Stimulated activated CD4-positive, alpha-beta T cell treated with anti-CD3 and anti-CD28 coated beads, TNF-alpha, amount 100 ng/mL, for 48 hours (primary cell): Measurements from ENCODE around the gene CEP170B.
"Not testable (repeated sequence)": the region's sequence is repeated elsewhere in the genome, so short reads cannot be mapped to it uniquely, and the experiment has no call there.

ENCODE experiments used
- DNase-seq, 3 donors: peaks; one replicate each; pipeline ENCODE4 v3.0.0-alpha.2; 2020; ENCODE audit warnings: low read depth in 3 of 3

Gene CEP170B

DNA sequence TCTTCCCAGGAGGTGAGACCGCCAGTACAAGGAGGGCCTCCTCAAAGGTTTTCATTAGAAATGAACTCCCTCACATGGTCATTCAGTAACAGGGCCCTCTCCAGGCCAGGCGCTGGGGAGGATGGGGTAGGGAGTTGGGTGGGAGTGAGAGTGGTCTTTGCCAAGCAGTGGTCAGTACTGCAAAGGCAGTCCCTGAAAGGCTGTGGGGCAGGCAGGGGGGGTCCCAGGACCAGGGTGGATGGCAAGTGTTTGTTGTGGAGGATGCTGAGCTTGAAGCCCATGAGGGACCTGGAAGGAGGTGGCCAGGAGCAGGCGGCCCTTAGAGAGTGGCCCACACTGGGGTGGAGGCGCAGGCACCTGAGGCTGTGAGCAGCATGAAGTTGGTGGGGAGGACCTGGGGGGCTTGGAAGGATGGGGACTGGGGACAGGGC lies 26.1 kb downstream of the CEP170B start:
- DNase-seq = no peak

DNA sequence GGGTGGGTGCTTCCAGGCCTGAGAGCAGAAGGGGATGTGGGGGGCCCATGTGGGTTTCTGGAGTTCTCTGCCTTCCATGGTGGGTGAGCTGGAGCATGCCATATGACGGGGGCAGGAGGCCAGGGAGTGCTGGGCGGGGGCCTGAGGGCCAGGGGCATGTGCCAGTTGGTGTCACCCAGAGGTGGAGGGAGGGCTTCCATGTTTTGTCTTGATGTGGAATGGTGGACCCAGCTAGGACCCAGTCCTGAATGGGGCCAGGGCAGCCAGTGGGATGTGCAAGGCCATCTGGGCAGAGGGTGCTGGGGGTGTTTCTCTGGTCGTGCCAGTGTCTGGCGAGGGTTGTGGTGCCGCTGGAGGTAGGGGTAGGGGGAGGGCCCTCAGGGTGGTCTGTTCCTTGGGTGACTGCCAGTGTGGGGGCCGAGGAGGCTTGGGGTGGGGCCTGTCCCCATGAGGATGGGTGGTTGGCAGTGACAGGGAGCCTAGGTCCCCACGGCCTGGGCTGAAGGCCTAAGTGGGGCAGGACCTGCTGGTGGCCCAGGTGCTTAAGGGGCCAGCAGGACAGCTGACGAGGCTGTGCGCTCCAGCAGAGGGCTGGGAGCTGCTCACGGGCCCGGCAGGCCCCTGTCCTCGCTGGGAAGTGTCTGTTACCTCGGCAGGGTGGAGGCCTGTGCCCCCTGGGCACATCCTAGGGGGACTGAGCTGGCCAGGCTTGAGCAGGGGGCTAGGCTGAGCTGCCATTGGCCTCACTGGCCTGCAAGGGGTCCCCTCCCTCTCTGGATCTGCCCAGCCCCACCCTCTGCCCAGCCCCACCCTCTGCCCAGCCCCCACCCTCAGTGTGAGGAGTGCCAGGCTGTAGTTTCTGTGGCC lies 26.8 kb downstream of the CEP170B start:
- no peak for DNase-seq

DNA sequence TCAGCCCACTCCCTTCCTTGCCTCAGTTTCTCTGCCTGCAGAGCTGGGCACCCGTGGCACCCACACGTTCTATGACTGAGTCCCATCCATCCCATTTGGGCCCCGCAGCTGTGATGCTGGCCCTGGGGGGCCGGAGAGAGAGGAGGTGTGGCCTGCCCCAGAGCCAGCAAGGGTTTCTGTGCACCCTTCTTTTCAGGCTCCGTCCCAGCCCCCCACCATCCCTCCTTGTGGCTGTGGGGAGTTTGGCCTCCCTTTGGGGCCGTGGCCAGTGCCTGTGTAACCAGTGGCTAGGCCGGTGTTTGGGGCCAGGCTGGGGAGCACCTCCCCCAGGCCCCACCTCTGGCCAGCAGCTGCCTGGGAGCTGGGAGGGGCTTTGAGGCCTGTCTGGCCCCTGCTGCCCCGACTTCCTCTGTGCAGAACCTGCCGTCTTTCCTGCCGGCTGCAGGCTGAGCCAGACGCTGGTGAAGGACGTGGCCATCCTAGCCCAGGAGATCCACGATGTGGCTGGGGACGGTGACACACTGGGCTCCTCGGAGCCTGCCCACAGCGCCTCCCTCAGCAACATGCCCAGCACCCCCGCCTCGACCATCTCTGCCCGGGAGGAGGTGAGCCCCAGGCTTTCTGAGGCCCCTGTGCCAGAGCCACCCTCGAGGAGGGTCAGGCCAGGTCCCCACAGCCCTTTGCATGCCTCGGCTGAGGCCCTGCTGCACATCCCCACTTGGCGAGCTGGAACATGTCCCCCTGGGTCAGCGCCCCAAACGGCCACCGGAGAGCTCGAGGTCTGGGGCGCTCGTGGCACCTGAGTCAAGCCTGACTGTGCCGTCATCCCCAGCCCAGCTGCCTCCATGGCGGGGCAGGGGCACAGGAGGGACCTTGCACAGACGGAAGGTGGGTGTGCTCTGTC lies 27.7 kb downstream of the CEP170B start:
- DNase-seq = no peak

DNA sequence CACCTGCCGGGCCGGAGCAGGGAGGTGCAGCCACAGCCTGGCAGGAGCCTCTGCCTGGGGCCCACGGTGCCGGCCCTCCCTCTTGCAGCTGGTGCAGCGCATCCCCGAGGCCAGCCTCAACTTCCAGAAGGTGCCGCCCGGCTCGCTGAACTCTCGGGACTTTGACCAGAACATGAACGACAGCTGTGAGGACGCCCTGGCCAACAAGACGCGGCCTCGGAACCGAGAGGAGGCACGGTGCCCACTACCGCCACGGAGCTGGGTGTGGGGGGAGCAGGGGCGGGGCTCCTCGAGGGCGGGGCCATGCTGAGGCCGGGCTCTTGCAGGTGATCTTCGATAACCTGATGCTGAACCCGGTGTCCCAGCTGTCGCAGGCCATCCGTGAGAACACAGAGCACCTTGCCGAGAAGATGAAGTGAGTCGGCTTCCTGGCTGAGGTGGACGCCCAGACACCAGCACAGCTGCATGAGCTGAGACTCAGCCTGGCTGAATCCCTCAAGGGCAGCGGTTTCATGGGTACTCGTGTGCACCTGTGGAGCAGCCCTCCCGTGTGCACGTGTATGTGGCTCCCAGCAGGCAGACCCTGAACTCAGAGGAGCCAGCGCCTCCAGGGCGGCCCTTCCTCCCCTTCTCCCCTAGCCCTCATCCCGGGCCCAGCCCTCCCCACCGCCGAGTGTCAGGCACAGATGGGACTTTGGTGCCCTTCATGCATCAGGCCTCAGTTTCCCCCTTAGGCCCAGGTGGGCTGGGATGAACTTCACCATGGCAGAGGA lies 28.6 kb downstream of the CEP170B start:
- no peak for DNase-seq

DNA sequence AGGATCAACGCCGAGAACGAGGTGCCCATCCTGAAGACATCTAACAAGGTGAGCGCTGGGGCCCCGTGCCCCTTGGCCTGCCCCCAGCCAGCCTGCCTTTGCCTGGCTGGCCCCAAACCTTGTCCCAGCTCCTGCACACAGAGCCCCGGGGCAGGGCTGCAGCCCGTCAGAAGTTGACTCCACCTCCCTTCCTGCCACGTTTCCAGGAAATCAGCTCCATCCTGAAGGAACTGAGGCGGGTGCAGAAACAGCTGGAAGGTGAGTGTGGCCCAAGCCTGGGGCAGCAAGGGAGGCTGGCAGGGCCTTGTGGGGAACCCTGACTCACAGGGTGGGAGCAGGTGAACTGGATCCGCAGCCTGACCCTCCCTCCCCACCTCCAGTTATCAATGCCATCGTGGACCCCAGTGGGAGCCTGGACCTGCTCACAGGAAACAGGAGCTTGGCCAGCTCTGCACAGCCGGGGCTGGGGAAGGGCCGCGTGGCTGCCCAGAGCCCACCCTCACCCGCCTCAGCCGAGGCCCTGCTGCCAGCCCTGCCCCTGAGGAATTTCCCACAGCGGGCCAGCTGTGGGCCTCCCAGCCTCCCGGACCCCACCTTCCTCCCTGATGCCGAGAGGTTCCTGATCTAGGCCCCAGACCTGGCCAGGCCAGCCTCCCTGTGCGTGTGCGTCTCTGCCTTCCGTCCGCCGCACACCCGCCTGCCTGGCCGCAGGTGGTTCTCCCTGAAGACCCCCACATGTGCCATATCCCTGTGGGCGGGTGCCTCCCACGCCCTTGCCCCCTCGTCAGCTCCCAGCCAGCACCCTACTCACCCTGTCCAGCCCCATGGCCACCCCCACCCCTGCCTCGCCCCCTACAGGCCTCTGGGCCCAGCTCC lies 29.5 kb downstream of the CEP170B start:
- no peak for DNase-seq

DNA sequence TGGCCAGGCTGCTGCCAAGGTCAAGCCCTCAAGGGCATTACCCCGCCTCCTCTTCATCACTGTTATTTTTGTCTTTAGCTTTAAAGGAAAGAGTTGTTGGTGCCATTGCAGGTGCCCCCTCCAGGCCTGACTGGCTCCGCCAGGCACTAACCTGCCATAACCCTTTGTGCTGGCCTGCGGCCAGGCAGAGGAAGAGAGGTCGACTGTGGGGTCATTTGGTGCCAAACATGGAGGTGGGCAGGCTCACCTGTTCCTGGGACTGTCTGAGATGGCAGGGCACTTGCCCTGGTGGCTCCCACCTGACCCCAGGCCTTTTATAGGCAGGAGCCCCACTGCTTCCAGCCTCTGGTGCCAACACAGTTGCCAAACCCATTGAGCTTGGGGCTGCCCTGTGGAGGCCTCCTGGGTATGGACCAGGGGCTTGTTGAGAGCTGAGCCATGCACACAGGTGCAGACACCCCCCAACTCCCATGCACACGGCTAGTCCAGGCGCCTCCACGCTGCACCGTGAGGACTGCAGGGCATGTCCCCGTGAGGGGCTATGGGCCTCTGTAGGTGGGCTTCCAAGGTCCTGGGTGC lies 30.2 kb downstream of the CEP170B start:
- no peak for DNase-seq

DNA sequence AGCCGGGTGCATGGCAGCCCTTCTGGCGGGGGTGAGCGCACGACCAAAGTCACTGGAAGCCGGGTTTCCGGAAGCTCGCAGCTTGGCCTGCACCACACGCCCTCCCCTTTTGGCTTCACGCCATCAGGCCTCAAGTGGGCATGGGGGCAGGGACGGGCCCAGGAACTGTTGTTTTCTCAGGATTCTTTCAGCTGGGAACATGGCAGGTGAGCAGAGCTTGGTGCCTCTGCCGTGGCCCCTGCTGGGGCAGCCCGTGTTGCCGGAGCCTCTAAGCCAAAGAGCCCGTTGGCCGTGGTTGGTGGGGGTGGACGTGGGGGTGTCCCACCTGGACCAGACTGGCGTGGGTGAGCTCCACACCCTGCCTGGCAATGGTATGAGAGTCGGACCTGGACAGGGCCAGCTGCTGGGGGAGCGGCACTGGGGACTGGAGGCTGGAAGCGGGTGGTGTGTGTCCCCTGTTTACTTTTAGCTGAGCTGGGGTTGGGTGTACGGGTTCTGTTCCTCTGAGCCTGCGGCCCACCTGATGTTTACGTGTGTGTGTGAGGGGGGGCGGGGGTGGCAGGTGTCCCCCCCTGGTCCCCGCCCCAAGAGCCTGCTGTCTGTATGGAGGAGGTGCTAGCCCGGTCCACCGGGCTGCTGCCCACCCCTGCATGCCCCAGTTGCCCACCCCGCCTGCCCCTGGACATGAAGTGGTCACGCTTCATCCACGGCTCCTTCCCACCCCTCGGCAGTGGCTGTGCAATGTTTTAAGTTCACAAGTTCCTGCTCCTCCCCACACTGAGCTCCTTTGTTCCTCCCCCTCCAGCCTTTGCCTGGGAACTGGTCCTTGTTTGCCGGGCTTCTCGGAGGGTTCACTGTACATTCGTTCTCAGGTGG lies 31.0 kb downstream of the CEP170B start:
- DNase-seq = no peak

DNA sequence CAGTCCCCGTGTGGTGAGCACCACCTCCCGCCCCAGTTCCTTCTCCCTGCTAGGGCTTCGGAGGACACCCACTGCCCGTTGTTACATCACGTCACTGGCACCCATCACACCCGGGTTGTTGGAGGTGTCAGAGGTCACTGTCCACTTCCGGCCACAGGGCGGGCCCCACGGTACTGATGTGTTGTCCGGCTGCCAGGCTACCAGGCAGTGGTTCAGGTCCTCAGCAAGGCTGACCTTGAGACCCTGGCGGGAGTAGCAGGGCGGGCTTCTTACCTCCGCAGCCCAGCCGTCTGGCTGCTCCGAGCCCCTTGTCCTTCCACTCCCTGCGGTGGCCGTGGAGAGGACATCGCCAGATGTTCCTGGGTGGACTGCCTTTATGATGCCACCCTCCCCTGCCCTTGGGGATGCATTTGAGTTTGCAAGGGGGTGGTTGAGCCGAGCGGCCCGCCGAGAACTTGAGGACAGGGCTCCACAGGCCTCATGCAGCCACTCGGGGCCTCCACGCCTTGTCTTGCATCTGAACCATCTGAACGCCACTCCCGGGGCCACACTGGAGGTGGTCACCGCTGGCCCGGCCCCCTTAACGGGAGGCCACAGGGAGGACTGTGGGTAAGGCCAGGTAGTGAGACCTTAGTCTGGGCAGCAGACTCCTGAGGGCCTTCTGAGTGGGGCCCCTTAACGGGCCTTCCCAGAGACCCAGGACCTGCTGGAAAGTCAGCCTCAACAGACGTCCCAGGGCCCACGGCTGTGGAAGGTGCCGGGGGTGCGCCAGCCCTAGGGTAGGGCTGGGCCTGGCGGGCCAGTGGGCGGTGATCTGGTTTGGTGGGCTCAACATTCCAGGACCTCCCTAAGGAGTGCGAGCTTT lies 32.5 kb downstream of the CEP170B start:
- DNase-seq = no peak

DNA sequence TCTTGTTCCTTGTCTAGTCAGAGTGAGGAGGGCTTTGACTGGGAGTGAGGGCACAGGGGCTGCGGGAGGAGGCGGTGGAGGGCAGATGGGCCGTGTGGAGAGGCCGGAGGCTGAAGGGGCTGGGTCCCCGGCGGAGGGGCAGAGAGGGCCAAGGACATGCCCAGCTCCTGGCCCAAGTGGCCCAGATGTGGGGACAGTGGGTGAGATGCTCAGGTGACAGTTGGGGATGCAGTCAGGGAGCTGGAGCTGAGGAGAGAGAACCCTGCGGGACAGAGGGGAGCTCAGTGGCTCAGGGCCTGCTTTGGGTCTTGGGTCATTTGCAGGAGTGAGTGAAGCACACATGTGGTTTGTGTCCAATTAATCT lies 33.1 kb downstream of the CEP170B start:
- no peak for DNase-seq

DNA sequence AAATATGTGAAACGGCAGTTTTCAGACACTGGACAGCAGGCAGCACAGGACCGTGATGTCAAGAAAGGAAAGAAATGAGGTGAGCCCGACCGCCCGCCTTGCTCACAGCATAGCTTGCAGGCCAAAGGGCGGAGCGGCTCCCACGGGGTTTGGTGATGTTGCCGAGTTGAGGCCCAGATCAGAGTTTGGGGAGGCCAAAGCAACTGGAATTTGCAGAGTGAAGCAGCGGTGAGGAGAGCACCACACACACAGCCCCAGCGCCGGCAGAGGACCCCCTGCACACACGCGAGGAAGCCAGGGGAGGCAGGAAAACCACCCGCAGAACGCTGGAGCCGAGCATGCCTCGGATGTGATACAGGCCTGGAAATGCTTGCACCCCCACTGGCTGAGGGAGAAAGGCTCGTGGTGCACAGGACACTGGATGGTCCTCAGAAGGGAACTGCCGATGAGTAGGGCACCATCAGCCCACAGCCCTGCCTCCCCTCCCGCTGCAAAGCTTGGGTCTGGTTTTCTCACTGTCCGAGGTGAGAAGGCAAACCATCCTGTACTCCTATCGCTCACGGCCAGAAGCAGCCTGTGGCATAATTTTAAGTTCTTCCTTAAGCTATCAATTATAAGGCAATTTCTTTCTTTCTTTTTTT lies 33.9 kb downstream of the CEP170B start:
- DNase-seq = no peak

DNA sequence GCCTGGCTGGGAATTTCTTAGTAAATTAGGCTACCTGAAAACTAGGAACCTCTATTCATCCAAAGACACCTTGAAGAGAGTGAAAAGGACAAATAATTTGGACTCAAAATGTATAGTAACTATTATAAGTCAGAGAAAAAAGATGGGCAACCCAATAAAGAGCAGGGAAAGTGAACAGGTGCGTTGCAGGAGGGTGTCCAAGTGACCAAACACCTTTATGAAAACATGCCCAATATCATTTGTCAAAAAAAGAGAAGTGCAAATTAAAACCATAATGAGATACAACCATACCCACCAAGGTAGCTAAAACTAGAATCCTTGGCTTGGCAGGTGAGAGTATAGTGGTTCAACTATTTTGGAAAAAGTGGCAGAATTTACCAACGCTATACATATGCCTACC lies 34.7 kb downstream of the CEP170B start:
- no peak for DNase-seq

DNA sequence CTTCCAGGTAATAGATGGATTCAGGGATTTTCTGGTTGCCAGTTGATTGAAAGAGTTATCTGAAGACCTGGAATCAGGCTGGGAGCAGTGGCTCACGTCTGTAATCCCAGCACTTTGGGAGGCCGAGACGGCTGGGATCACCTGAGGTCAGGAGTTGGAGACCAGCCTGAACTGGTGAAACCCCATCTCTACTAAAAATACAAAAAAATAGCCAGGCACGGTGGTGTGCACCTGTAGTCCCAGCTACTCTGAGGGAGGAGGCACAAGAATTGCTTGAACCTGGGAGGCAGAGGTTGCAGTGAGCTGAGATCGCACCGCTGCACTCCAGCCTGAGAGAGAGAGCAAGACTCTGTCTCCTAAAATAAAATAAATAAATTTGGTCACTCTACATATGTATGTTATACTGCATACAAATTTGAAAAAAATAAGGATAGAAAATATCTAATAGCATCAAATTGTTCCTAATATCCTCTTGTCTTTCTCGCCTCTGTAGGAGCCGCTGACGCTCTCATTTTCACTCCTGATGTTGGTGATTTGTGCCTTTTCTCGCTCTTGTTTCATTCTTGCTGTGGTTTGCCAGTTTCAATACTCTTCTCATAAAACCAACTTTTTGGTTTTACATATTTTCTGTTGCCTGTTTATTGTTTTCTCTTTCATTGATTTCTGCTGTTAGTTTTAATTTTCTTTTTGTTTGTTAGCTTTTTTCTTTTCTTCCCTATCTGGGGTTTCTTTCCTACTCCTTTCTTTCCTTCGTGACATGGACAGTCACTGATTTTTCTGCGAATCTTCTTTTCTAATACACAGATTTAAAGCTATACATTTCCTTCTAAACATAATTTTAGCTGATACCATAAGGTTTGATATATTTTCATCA lies 35.8 kb downstream of the CEP170B start:
- no peak for DNase-seq

DNA sequence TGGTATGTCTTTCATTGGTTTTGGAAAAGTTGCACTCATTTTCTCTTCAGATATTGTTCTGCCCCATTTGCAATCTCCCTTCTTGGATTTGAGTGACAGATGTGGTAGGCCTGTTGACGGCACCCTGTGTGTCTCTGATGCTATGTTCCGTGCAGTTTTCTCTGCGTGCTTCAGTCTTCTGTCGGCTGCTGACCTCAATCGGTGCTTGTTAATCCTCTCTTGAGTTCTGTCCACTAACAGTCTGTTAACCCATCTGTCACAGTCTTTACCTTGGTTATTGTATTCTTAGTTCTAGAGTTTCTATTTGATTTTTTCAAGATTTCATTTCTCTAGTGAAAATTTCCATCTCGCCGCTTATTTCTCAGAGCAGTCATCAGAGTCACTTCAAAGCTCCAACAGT lies 38.9 kb downstream of the CEP170B start:
- DNase-seq = no peak

DNA sequence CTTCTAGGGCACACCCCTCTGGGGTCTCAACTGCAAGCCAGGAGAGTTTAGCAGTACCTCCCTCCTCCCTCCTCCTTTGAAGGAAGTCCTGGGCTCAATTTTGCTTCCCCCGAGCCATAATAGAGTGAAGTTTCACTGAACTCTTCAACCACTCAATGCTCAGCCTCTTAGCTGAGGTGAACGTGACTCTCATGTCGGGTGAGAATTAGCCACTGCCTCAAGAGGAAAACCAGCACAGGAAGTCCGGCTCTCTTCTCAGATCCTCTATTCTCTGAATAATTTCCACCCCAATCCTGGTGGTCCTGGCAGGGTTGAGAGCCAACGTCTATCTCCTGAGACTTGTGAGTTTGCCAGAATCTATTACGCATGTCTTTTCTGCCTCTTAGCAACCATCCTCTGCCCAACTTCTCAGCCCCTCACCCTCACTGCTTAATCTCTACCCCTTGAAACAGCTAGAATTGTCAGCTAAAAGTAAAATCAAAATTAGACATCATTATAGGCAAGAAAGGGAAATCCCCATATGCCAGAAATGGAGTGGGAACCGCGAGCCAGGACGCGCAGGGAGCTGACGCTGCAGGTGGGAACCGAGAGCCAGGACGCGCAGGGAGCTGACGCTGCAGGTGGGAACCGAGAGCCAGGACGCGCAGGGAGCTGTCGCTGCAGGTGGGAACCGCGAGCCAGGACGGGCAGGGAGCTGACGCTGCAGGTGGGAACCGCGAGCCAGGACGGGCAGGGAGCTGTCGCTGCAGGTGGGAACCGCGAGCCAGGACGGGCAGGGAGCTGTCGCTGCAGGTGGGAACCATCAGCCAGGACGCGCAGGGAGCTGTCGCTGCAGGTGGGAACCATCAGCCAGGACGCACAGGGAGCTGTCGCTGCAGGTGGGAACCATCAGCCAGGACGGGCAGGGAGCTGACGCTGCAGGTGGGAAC lies 39.8 kb downstream of the CEP170B start:
- not testable (repeated sequence) for DNase-seq

DNA sequence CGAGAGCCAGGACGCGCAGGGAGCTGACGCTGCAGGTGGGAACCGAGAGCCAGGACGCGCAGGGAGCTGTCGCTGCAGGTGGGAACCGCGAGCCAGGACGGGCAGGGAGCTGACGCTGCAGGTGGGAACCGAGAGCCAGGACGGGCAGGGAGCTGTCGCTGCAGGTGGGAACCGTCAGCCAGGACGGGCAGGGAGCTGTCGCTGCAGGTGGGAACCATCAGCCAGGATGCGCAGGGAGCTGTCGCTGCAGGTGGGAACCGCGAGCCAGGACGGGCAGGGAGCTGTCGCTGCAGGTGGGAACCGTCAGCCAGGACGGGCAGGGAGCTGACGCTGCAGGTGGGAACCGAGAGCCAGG lies 40.5 kb downstream of the CEP170B start:
- not testable (repeated sequence) for DNase-seq

DNA sequence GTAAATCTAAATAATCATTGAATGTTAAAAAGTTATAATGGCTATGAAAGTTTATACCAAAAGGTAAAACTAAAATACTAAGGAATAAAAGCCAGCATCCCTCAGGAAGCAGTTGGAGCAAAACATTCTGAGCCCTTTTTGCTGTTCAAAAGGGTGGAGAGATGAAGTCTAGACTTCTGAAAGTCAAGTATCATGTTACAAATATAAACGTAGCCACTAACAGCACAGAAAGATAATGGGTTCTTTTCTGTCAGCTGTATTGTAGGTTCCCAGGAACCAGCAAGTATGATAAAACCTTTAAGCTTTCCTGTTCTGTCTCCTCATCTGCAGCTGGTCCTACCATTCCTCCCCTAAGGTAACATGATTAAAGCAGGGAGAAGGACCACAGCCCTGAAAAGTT lies 43.2 kb downstream of the CEP170B start:
- no peak for DNase-seq
